ENCODE measurements around the gene NAPSA.

Gene NAPSA

DNA sequence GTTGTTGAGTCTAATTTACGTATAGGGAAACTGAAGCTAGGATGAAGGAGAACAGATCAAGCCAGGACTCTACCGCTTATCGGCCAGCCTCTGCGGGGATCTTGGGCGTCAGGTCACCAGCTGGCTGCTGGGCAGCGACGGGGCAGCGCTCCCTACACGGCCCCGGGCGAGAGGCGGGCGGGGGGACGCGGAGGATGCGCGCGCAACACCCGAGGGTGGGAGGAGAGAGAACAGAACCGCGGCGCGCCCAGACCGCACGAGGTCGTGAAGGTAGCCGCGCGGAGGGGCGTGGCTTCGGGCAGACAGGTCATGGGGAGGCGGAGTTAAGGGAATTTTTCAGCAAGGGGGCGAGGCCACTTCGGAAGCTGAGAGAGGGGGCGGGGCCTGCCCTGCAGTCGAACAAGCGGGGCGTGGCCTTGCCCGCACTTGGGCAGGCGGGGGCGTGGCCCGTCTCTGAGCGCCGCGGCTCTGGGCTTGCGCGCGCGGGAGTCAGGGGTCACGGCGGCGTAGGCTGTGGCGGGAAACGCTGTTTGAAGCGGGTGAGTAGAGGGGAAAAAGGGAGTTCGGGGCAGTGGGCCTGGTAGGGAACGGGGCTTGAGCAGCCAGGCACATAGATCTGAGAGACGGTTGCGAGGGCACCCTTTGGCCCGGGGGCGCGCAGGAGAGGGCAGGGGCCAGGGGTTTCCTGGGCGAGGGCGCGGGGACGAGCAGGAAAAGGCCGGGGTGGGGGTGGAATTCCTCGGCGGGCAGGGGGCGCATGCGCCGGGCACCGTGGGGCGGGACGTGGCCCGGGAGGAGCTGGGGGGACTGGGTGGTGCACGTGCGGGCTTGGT lies 18.6 kb upstream of the NAPSA start, which contains the start of gene POLD1:
POLD1 (plus strand) TSS at position 496 of the 833 bp plus-strand sequence. CDS start 14,505 bp downstream, outside the sequence.
- DNase-seq = peak; percentile 99 to 100

DNA sequence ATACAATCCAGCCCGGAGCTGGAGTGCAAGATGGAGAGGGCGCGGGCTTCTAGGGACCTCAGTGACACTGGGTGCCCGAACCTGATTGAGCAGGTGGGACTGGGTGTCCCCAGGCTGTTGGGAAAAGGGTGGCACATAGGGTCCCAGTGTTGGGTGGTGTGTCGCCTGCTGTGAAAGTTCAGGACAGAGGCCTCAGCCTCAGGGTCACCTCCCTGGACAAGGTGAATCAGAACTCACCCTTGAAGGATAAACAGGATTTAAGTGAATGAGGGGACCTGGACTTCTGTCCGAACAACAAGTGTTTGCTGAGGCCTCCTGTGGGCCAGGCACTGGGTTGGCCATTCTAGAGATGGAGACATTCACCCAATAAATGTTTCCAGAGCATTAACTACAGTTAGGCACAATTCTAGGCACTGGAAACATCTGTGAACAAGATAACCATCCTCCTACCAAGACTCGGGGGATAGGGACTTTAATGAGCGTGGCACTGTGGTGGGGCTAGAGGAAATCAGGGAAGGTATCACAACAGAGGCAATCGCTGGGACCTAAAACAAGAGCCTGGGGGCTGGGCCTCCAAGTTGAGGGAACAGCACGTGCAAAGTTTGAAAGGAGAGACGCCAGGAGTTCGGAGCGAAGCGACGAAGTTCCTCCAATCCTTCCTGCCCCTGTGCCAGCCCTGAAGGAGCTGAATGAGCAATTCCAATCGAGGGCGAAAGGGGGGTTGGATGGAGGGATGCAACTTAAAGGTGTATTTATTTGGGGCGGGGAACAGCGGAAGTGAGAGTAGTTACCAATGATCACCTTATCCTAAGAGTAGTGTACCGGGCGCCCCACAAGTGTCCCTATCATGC lies 17.8 kb upstream of the NAPSA start:
- DNase-seq = no peak

DNA sequence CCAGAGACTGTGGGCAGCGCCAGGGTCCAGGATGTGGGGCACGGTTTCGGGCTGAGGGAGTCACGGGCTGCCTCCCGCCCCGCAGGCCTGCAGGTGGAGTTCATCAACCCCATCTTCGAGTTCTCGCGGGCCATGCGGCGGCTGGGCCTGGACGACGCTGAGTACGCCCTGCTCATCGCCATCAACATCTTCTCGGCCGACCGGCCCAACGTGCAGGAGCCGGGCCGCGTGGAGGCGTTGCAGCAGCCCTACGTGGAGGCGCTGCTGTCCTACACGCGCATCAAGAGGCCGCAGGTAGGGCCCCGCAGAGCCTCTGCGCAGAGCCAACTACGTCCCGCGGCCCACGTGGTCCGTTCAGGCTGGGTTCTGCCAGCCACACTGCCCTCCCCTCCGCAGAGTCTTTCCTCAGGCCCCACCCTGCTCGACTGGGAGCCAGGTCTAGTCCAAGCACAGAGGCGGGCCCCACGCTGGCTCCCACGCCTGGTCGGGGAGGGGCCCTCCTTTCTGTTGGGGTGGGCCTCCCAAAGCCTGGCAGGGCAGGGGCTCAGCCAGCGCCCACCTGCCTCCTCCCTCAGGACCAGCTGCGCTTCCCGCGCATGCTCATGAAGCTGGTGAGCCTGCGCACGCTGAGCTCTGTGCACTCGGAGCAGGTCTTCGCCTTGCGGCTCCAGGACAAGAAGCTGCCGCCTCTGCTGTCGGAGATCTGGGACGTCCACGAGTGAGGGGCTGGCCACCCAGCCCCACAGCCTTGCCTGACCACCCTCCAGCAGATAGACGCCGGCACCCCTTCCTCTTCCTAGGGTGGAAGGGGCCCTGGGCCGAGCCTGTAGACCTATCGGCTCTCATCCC lies 16.7 kb upstream of the NAPSA start:
- DNase-seq = no peak

DNA sequence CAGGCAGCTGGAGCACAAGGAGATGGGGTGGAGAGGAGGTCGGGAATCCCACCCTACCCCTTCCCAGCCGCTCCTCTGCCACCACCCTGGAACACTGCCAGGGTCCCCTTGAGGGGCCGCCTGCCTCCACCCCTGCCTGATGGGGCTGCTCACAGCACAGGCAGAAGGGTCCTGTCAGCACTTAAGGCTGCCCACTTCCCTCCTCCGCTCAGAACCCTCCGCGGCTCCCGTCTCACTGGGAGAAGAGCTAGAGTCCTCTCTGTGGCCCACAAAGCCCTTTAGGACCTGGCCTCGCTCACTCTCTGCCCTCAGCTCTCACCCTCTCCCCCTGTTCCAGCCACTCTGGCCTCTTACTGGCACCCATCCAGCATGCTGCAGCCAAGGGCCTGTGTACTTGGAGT lies 15.3 kb upstream of the NAPSA start:
- no peak for DNase-seq

DNA sequence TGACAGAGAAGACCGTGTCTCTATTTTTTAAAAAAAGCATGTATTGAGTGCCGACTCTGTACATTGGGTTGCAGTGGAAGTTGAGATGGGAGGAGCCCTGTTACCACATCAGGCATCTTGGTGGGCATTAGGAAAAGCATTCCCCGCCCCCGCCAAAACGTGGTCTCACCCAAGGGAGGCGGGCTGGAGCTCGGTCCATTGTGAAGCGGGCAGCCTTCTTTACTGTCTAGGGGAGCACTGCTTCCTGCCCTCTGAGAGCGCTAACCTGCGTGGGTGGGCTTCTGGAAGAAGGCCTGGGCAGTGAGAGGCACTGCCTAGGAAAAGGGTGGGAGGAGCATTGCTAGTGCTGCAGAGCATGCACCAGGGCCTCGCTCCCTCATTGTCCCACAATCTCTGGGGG lies 14.7 kb upstream of the NAPSA start:
- DNase-seq = no peak

DNA sequence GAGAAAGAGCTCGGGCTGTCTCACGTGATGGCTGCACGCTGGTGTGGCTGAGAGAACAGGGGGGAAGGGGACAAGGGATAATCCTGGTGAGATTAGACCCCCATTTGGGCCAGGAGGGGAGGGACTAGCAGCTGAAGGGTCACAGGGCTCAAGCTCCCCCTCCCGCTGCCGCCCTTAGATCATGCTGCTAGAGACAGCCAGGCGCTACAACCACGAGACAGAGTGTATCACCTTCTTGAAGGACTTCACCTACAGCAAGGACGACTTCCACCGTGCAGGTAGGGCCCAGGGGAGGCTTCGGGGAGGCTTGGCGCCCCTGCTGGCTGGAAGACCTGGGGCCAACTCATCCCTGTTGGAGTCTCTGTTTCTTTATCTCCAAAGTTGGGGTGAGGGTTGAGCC lies 14.2 kb upstream of the NAPSA start:
- no peak for DNase-seq

DNA sequence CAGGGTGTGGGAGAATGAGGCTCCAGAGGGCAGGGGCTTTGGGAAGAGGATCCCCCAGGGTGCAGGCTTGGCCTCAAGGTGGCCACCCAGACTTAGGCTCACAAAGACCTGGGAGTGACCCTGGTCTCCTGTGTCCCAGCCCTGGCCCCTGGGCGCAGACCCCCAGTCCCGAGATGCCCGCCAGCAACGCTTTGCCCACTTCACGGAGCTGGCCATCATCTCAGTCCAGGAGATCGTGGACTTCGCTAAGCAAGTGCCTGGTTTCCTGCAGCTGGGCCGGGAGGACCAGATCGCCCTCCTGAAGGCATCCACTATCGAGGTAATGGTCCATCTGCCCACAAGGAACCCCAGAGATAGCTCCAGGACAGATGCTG lies 13.4 kb upstream of the NAPSA start:
- no peak for DNase-seq

DNA sequence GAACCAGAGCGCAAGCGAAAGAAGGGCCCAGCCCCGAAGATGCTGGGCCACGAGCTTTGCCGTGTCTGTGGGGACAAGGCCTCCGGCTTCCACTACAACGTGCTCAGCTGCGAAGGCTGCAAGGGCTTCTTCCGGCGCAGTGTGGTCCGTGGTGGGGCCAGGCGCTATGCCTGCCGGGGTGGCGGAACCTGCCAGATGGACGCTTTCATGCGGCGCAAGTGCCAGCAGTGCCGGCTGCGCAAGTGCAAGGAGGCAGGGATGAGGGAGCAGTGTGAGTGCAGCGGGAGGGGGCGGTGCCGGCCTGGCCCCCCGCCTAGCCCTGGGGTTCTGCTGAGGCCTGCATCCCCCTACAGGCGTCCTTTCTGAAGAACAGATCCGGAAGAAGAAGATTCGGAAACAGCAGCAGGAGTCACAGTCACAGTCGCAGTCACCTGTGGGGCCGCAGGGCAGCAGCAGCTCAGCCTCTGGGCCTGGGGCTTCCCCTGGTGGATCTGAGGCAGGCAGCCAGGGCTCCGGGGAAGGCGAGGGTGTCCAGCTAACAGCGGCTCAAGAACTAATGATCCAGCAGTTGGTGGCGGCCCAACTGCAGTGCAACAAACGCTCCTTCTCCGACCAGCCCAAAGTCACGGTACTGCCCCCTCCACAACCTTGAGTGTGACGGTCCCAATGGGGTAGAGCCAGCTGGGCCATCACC lies 12.9 kb upstream of the NAPSA start:
- DNase-seq = no peak

DNA sequence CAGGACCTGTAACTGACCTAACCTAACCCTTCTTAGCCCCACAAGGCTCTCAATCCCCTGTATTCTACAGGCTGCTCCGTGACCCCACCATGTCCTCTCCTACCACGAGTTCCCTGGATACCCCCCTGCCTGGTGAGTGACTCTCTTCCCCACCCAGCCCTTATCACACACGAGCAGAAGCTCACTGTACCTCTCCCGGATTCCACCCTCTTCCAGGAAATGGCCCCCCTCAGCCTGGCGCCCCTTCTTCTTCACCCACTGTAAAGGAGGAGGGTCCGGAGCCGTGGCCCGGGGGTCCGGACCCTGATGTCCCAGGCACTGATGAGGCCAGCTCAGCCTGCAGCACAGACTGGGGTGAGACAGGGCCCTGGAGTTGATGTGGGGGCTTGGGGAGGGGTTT lies 12.1 kb upstream of the NAPSA start:
- no peak for DNase-seq

DNA sequence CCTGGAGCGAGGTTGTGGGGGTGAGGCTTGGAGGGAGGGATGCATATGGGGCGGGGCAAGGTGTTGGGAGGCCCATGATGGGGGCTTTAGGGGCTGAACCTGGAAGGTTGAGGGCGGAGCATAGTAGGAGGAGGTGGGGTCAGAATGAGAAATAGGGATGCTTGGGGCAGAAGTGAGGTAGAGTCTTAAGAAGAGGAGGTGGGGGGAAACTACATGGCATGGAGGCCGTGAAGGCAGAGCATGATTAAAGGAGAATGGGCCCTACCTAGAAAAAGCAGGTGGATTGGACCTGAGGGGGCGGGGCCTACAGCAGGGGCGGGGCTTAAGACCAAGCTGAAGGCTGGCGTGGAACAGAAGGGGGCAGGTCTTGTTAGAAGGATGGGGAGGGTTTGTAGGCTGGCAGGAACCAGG lies 11.6 kb upstream of the NAPSA start:
- peak; percentile 39 to 70 for DNase-seq

DNA sequence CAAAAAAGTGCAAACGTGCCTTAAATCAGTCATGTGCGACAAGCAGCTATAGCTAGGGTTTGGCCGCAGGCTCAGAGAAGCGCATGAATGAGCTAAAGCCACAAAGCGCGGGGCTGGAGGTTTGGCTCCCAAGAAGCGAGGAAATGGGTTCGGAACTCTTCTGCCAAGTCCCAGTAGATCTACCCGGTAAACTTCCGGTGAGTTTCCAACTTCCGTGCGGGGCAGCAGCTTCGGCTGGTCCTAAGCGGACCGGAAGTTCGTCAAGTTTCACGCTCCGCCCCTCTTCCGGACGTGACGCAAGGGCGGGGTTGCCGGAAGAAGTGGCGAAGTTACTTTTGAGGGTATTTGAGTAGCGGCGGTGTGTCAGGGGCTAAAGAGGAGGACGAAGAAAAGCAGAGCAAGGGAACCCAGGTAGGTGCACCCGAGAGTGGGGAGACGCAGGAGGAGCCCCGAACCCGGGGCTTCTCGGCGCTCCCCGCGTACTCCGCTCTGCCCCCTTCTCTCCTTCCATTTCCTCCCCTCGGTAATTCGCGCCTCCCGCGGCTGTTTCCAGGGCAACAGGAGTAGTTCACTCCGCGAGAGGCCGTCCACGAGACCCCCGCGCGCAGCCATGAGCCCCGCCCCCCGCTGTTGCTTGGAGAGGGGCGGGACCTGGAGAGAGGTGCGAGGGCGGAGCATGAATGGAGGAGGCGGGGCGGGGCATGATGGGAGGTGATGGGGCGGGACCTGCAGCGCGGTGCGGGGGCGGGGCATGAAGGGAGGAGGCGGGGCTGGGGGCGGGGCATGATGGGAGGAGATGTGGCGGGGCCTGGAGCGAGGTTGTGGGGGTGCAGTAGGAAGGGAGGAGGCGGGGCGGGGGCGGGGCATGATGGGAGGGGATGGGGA lies 11.0 kb upstream of the NAPSA start, which contains the start of gene NR1H2:
NR1H2 (plus strand) TSS at position 292 of the 885 bp plus-strand sequence. CDS start 1,149 bp downstream, outside the sequence.
- DNase-seq = peak; percentile 98 to 99

DNA sequence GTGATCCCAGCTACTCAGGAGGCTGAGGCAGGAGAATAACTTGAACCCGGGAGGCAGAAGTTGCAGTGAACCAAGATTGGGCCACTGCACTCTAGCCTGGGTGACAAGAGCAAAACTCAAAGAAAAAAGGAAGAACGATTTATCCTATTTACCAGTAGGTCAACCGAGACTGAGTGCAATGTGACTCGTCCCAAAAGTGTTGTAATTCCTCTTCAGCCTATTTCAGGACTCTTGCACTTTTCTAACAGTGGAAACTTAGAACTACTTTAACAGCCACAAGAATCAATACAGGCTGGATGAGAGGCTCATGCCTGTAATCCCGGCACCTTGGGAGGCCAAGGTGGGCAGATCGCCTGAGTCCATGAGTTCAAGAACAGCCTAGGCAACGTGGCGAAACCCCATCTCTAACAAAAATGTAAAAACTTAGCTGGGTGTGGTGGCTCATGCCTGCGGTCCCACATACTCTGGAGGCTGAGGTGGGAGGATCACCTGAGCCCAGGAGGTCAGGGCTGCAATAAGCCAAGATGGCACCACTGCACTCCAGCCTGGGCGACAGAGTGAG lies 6.6 kb upstream of the NAPSA start:
- DNase-seq = no peak

DNA sequence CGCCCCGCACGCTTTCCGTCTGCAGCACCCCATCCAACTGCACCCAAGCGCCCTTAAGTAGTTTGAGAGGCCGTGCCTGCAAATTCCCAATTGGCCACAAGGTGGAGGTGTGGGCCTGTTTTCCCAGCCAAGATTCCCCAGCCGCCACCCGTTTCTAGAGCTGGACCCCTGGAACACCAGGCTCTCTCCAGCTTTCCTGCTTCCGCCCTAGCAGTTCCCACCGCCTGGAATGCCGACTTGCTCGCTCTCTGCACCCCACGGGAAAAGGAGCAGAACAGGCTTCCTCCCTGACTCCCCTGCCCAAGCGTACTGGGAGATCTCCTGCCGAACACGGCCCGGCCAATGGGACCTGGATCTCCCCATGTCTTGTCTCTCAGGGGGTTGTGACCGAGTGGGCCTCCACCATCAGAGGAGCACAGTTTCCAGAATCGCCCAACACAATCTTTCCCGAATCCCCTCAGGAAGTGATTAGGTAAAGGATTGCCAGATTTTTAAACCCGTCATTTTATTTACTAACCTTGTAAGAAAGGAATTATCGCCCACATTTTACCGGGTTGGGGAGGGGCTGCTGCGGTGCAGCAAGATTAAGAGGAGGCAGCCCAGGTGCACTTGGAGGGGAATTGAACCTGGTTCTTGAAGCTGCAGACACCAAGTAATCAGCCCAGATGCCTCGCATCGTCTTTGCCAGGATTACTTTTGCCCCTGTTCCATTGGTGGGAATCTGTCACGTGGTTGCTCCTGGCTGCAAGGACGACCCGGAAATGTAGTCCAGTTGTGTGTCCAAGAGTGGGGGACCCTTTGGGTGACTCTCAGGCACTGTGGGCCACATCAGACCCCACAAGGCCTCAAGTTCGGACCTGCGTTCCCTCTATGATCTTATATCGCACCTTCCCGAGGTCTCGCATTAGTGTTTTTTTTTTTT lies 3.5 kb upstream of the NAPSA start:
- DNase-seq = peak; percentile 77 to 89

DNA sequence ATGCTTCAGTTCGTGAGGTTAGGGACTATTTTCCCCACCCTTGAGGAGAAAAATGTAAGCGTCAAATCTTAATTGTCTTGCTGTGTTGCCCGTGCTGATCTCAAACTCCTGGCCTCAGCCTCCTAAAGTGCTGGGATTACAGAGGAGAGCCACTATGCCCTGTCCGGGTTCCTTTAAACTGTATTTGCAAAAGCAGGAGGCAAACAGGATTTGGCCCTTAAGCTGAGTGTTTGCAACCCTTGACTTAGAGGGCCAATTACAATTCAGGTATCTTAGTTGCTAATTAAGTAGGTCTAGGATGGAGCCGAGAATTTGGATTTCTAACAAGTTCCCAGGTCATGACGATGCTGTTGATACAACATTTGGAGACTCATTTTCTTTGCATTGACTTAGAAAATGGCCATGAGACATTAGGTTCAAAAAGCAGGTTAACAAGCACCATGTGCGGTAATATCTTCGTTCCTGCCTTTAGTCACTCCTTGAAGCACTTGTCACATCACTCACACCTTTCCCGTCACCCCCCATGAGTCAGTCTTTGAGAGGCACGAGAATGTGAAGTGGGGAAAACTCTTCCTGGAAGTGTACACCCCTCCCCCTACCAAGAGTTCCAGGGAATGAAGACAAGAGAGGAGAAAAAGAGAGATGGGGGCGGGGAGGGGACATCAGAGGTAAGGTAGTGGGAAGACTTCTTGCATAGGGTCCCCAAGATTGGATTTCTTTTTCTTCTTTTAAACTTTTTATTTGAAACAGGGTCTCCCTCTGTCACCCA lies 2.6 kb downstream of the NAPSA start:
- no peak for DNase-seq

DNA sequence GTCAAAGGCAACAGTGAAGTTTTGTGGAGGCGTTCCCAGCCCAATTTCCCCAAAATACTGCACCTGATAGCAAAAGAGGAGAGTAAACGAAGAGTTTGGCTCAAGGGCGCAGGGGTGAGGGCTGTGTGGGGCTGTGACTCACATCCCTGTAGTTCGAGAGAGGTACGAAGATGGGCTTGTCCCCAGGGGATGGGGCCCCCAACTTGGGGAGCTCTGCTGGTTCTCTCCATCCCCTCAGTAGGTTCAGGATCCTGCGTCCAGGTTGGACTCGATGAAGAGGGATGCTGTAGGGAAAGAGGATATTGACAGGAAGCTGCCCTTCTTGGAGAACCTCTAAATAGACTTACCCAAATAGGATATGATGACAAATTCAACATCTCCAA lies 3.4 kb downstream of the NAPSA start:
- DNase-seq = no peak

DNA sequence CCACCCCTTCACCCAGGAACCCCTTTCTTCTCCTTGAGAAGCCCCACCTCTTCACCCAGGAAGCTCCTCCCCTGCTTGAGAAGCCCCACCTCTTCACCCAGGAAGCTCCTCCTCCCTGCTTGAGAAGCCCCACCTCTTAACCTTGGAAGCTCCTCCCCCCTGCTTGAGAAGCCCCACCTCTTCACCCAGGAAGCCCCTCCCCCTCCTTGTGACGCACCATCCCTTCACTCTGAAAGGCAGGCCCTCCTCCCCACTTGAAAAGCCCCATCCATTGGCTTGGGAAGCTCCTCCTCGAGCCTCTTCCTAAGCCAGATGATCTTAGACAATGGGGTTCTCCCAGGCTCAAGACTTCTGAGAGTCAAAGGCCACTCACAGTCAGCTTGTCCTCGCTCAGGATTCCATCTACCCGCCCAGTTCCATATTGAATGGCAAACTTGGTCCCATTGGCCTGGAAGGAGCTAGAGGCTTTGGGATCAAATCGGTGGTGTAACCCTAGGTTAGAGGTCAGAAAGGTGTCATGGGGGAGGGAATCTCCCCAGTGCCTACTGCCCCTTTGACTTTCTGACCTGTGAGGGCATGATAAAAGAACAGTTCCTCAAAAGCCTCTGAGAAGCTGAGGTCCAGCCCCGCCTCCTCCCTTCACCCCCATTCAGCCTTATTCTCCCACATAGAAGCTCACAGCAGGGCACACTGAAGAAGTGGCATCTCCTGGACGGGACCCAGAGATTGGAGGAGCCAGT lies 4.0 kb downstream of the NAPSA start:
- no peak for DNase-seq

DNA sequence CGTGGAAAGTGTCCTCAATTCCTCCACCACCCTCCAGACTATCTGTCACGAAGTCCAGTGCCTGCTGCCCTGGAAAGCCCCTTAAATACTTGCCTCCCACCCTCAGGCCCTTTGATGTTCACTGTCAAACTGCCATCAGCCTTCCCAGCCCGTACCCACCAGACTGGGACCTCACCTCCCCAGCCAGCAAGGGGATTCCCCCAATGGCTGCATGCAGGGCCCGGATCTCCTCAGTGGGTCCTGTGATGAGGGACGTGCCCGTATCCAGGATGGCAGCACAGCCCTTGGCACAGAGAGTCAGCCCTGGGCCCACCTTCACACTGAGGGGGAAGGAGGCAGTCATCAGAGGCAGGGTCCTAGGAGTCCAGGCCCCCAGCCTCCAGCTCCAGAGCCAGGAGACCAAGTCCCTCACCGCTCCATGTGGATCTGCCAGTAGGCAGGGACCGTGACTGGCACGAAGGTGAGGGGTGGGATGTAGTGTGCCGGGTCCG lies 6.1 kb downstream of the NAPSA start:
- DNase-seq = no peak
